ENCODE measurements around the gene HOXA5. TPM values are rescaled to one million over a fixed set of nuclear protein-coding genes. Genes with fewer than 3 reads are reported as not detected.
A peak's percentile ranks its signal among the peaks of the same experiment; 100 is the strongest.

Gene HOXA5
- polyA plus RNA-seq, 4 donors: 70.8 to 87.5 (median 80.9) TPM

GRCh38 chr7:27139334-27140125, 4.0 kb downstream of the HOXA5 start:
- no peak for DNase-seq (ENCODE audit: low read depth in 4 of 4, low spot score in 2 of 4)

GRCh38 chr7:27138985-27139333, 4.5 kb downstream of the HOXA5 start:
- no peak for DNase-seq (ENCODE audit: low read depth in 4 of 4, low spot score in 2 of 4)

- DNase-seq (ENCODE audit: low read depth in 4 of 4, low spot score in 2 of 4): no peak
These were observed 5.0 kb downstream of the HOXA5 start for GRCh38 chr7:27138472-27138871.

- DNase-seq (ENCODE audit: low read depth in 4 of 4, low spot score in 2 of 4): no peak
These were observed 5.7 kb downstream of the HOXA5 start for GRCh38 chr7:27137640-27138315.

- DNase-seq (ENCODE audit: low read depth in 4 of 4, low spot score in 2 of 4): no peak
These were observed 9.1 kb downstream of the HOXA5 start for GRCh38 chr7:27134392-27134791.

- DNase-seq (ENCODE audit: low read depth in 4 of 4, low spot score in 2 of 4): no peak
These were observed 9.9 kb downstream of the HOXA5 start for GRCh38 chr7:27133409-27134231.

GRCh38 chr7:27132978-27133377, 10.5 kb downstream of the HOXA5 start:
- no peak for DNase-seq (ENCODE audit: low read depth in 4 of 4, low spot score in 2 of 4)

- no peak for DNase-seq (ENCODE audit: low read depth in 4 of 4, low spot score in 2 of 4)
These were observed 11.3 kb downstream of the HOXA5 start for GRCh38 chr7:27132214-27132613.

- DNase-seq (ENCODE audit: low read depth in 4 of 4, low spot score in 2 of 4): no peak
These were observed 12.1 kb downstream of the HOXA5 start for GRCh38 chr7:27131390-27131819.

GRCh38 chr7:27130540-27131389, 12.7 kb downstream of the HOXA5 start, which contains the start of gene HOXA4:
Gene HOXA4 (minus strand): TSS chr7:27130757. CDS start chr7:27130733, 24 bp downstream.
- peak in 1 of 4 donors; percentile 86 for DNase-seq (ENCODE audit: low read depth in 4 of 4, low spot score in 2 of 4)

- DNase-seq (ENCODE audit: low read depth in 4 of 4, low spot score in 2 of 4): no peak
These were observed 13.5 kb downstream of the HOXA5 start for GRCh38 chr7:27129729-27130539.

- DNase-seq (ENCODE audit: low read depth in 4 of 4, low spot score in 2 of 4): no peak
These were observed 14.4 kb downstream of the HOXA5 start for GRCh38 chr7:27128776-27129728.

- no peak for DNase-seq (ENCODE audit: low read depth in 4 of 4, low spot score in 2 of 4)
These were observed 15.4 kb downstream of the HOXA5 start for GRCh38 chr7:27128034-27128433.

- DNase-seq (ENCODE audit: low read depth in 4 of 4, low spot score in 2 of 4): no peak
These were observed 16.7 kb downstream of the HOXA5 start for GRCh38 chr7:27126596-27127327.

GRCh38 chr7:27125986-27126394, 17.5 kb downstream of the HOXA5 start:
- no peak for DNase-seq (ENCODE audit: low read depth in 4 of 4, low spot score in 2 of 4)

- DNase-seq (ENCODE audit: low read depth in 4 of 4, low spot score in 2 of 4): no peak
These were observed 18.4 kb downstream of the HOXA5 start for GRCh38 chr7:27124902-27125689.

Measured in left renal cortex interstitium (tissue), 4 donors.